SU-DHL-6 (cell line): ENCODE results near the gene NCAPH2.

Experiments used
- CTCF ChIP-seq: fragments of 200-600 bp; sonication (generic); IDR thresholded peaks from one replicate; pipeline ENCODE4 v1.5.1; 2017; ENCODE audit warnings: antibody characterized with exemption, mild to moderate bottlenecking, low read length, moderate library complexity; ENCODE audit not compliant: insufficient read depth, poor library complexity, severe bottlenecking
- EZH2phosphoT487 ChIP-seq: fragments of 200-600 bp; sonication (generic), shearing (Covaris generic); conservative IDR thresholded peaks from 2 replicates; pipeline ENCODE4 v1.6.1; 2018; ENCODE audit warnings: mild to moderate bottlenecking, antibody characterized with exemption, low read length, moderate library complexity, mixed read lengths

- TF ChIP-seq CTCF (no peak), EZH2phosphoT487 (no peak)
These were observed 32.4 kb downstream of the NCAPH2 start for GRCh38 chr22:50540381-50540780.
